H9 (cell line): ENCODE data around the gene NARF. TPM values are rescaled to one million over a fixed set of nuclear protein-coding genes. Genes with fewer than 3 reads are reported as not detected.

Experiments used
- DNase-seq: peaks from one replicate; pipeline ENCODE4 v3.0.0-alpha.2; 2017
- H2AFZ ChIP-seq: one replicate; pipeline ENCODE4 v1.6.1; 2013; ENCODE audit warnings: mild to moderate bottlenecking, low read length, control low read depth, moderate library complexity
- H2AK5ac ChIP-seq: 2 replicates; pipeline ENCODE4 v1.6.1; 2013; ENCODE audit warnings: low read length, control low read depth, mixed read lengths; ENCODE audit not compliant: insufficient read length
- H2BK120ac ChIP-seq: one replicate; pipeline ENCODE4 v1.6.1; 2013; ENCODE audit warnings: low read depth, mild to moderate bottlenecking, low read length, control low read depth, inconsistent platforms; ENCODE audit not compliant: poor library complexity, severe bottlenecking
- H2BK12ac ChIP-seq: 2 replicates; pipeline ENCODE4 v1.6.1; 2013; ENCODE audit warnings: low read length, control low read depth, mixed read lengths, low read depth; ENCODE audit not compliant: insufficient read length
- H2BK15ac ChIP-seq: 2 replicates; pipeline ENCODE4 v1.6.1; 2013; ENCODE audit warnings: low read depth, low read length, control low read depth
- H2BK20ac ChIP-seq: one replicate; pipeline ENCODE4 v1.6.1; 2013; ENCODE audit warnings: low read depth, mild to moderate bottlenecking, low read length, control low read depth, inconsistent platforms; ENCODE audit not compliant: poor library complexity, severe bottlenecking
- H2BK5ac ChIP-seq: 2 replicates; pipeline ENCODE4 v1.6.1; 2013; ENCODE audit warnings: low read length, control low read depth, mixed read lengths; ENCODE audit not compliant: insufficient read length
- H3K14ac ChIP-seq: 2 replicates; pipeline ENCODE4 v1.6.1; 2013; ENCODE audit warnings: low read length, control low read depth; ENCODE audit not compliant: insufficient read depth
- H3K18ac ChIP-seq: 2 replicates; pipeline ENCODE4 v1.6.1; 2013; ENCODE audit warnings: low read depth, mild to moderate bottlenecking, mixed read lengths, low read length, control low read depth; ENCODE audit not compliant: insufficient read length
- H3K23ac ChIP-seq: 2 replicates; pipeline ENCODE4 v1.6.1; 2013; ENCODE audit warnings: low read length, control low read depth, mixed read lengths, low read depth; ENCODE audit not compliant: insufficient read length
- H3K23me2 ChIP-seq: 2 replicates; pipeline ENCODE4 v1.6.1; 2013; ENCODE audit warnings: low read depth, mild to moderate bottlenecking, mixed read lengths, low read length, control low read depth; ENCODE audit not compliant: insufficient read length, poor library complexity, severe bottlenecking
- H3K27ac ChIP-seq: 2 replicates; pipeline ENCODE4 v1.5.1; 2013; ENCODE audit warnings: low read length, control low read depth, mixed read lengths, low read depth; ENCODE audit not compliant: insufficient read length
- H3K27me3 ChIP-seq: 2 replicates; pipeline ENCODE4 v1.6.1; 2013; ENCODE audit warnings: low read length, control low read depth, inconsistent platforms; ENCODE audit not compliant: insufficient read depth
- H3K4ac ChIP-seq: 2 replicates; pipeline ENCODE4 v1.6.1; 2013; ENCODE audit warnings: low read depth, mild to moderate bottlenecking, control low read depth, inconsistent platforms, low read length, moderate library complexity
- H3K4me1 ChIP-seq: 2 replicates; pipeline ENCODE4 v1.6.1; 2013; ENCODE audit warnings: low read length, control low read depth, inconsistent platforms; ENCODE audit not compliant: insufficient read depth
- H3K4me2 ChIP-seq: 2 replicates; pipeline ENCODE4 v1.6.1; 2013; ENCODE audit warnings: low read length, control low read depth, mixed read lengths; ENCODE audit not compliant: insufficient read length, insufficient read depth
- H3K56ac ChIP-seq: 2 replicates; pipeline ENCODE4 v1.6.1; 2013; ENCODE audit warnings: low read depth, mild to moderate bottlenecking, mixed read lengths, low read length, control low read depth; ENCODE audit not compliant: insufficient read length
- H3K79me1 ChIP-seq: 2 replicates; pipeline ENCODE4 v1.6.1; 2013; ENCODE audit warnings: low read depth, mild to moderate bottlenecking, moderate library complexity, low read length, control low read depth, inconsistent platforms; ENCODE audit not compliant: insufficient read depth, poor library complexity, severe bottlenecking
- H3K79me2 ChIP-seq: 2 replicates; pipeline ENCODE4 v1.6.1; 2013; ENCODE audit warnings: low read length, control low read depth, inconsistent platforms; ENCODE audit not compliant: insufficient read depth
- H3K9ac ChIP-seq: 2 replicates; pipeline ENCODE4 v1.6.1; 2013; ENCODE audit warnings: low read length, control low read depth, mixed read lengths; ENCODE audit not compliant: insufficient read length; ENCODE audit errors: extremely low read depth
- H3K9me3 ChIP-seq: one replicate; pipeline ENCODE4 v1.6.1; 2013; ENCODE audit warnings: low read depth, low read length, inconsistent platforms; ENCODE audit not compliant: control insufficient read depth
- H3T11ph ChIP-seq: one replicate; pipeline ENCODE4 v1.6.1; 2013; ENCODE audit warnings: mild to moderate bottlenecking, low read length, control low read depth, inconsistent platforms
- H4K20me1 ChIP-seq: one replicate; pipeline ENCODE4 v1.6.1; 2013; ENCODE audit not compliant: control insufficient read depth, insufficient read length, insufficient read depth
- H4K5ac ChIP-seq: 2 replicates; pipeline ENCODE4 v1.6.1; 2013; ENCODE audit warnings: low read depth, mild to moderate bottlenecking, mixed read lengths, low read length, control low read depth; ENCODE audit not compliant: insufficient read length
- H4K8ac ChIP-seq: replicated peaks from 2 replicates; pipeline ENCODE4 v1.6.1; 2013; ENCODE audit warnings: low read length, control low read depth, mixed read lengths, low read depth; ENCODE audit not compliant: insufficient read length
- H4K91ac ChIP-seq: 2 replicates; pipeline ENCODE4 v1.6.1; 2013; ENCODE audit warnings: low read depth, mild to moderate bottlenecking, moderate library complexity, mixed read lengths, low read length, control low read depth; ENCODE audit not compliant: insufficient read length
- H3K27ac Mint-ChIP-seq, 3 experiments: 2 replicates in 2 of 3; 3 replicates in 1 of 3; pipeline ENCODE4 v1.8.0; 2020 to 2021; ENCODE audit warnings: mixed read lengths in 3 of 3, mild to moderate bottlenecking in 1 of 3, moderate library complexity in 1 of 3
- H3K27me3 Mint-ChIP-seq: 2 replicates; pipeline ENCODE4 v1.8.0; 2021; ENCODE audit warnings: low read depth, mild to moderate bottlenecking, moderate library complexity, mixed read lengths
- H3K36me3 Mint-ChIP-seq, 3 experiments: 2 replicates in 2 of 3; 3 replicates in 1 of 3; pipeline ENCODE4 v1.8.0; 2020 to 2021; ENCODE audit warnings: low read depth in 3 of 3, mixed read lengths in 3 of 3; ENCODE audit not compliant: insufficient read depth in 1 of 3
- H3K4me1 Mint-ChIP-seq, 2 experiments: 2 replicates each; pipeline ENCODE4 v1.8.0; 2020; ENCODE audit warnings: mixed read lengths in 2 of 2
- H3K4me3 Mint-ChIP-seq, 2 experiments: 2 replicates in 1 of 2; 3 replicates in 1 of 2; pipeline ENCODE4 v1.8.0; 2020 to 2021; ENCODE audit warnings: mild to moderate bottlenecking in 2 of 2, mixed read lengths in 2 of 2, moderate library complexity in 1 of 2
- H3K9me3 Mint-ChIP-seq, 2 experiments: 2 replicates in 1 of 2; 3 replicates in 1 of 2; pipeline ENCODE4 v1.8.0; 2020; ENCODE audit warnings: mild to moderate bottlenecking in 2 of 2, mixed read lengths in 2 of 2, moderate library complexity in 1 of 2
- WGBS: extraction: QIAGEN DNeasy Blood & Tissue Kit; methylation state at CpG from one replicate; pipeline ENCODE4 v1.1.7; 2013; ENCODE audit warnings: missing lambda C conversion rate, low lambda C conversion rate, mixed read lengths; ENCODE audit not compliant: insufficient read length; ENCODE audit errors: extremely low coverage; 5-methylcytosine and 5-hydroxymethylcytosine counted together
- total RNA-seq: library from RNA; stranded (reverse); gene quantifications from 2 replicates; pipeline ENCODE4 v1.2.1, GENCODE V29; 2021
- TF ChIP-seq, protein P1 (sequence below): fragments of 200-600 bp; sonication (generic); conservative IDR thresholded peaks from 3 replicates; pipeline ENCODE4 v1.8.0; 2021; ENCODE audit warnings: antibody characterized with exemption, mild to moderate bottlenecking

NARF gene
- total RNA-seq, 1 experiment from 2014 or later: 124 TPM

- Mint-ChIP-seq H3K4me1 (no peaks in the 10 kb centered on the region), H3K9me3 (no peaks in the 10 kb centered on the region), H3K27ac (peak overlapping the region in 1 of 3 experiments; percentile 86; a peak in 2 of 7 replicates), H3K36me3 (peaks cover 3 to 14% (median 14%) of the 10 kb centered on the region in 3 experiments), H3K4me3 (no peak overlapping the region), H3K27me3 (no peaks in the 10 kb centered on the region; the same call in 1 of the 2 replicates)
- Histone ChIP-seq H4K8ac (no peak overlapping the region), H2BK15ac (no peak overlapping the region), H3K27ac (no peak overlapping the region), H2BK5ac (no peak overlapping the region), H3K79me2 (no peaks in the 10 kb centered on the region), H3K23me2 (no peaks in the 10 kb centered on the region), H3K27me3 (no peaks in the 10 kb centered on the region), H3K18ac (no peak overlapping the region), H2BK12ac (no peak overlapping the region), H2AFZ (no peak overlapping the region), H3K4me2 (no peak overlapping the region), H3K9ac (no peak overlapping the region), H3K9me3 (no peaks in the 10 kb centered on the region), H3K4ac (no peak overlapping the region), H2AK5ac (no peak overlapping the region), H3K23ac (no peak overlapping the region), H4K5ac (no peak overlapping the region), H4K91ac (no peak overlapping the region), H3K14ac (no peak overlapping the region), H2BK120ac (no peak overlapping the region), H3T11ph (no peak overlapping the region), H3K4me1 (no peaks in the 10 kb centered on the region; the same call in 1 of the 2 replicates), H3K79me1 (no peaks in the 10 kb centered on the region), H2BK20ac (no peak overlapping the region), H4K20me1 (no peaks in the 10 kb centered on the region), H3K56ac (no peak overlapping the region)
- TF ChIP-seq, protein P1, sequence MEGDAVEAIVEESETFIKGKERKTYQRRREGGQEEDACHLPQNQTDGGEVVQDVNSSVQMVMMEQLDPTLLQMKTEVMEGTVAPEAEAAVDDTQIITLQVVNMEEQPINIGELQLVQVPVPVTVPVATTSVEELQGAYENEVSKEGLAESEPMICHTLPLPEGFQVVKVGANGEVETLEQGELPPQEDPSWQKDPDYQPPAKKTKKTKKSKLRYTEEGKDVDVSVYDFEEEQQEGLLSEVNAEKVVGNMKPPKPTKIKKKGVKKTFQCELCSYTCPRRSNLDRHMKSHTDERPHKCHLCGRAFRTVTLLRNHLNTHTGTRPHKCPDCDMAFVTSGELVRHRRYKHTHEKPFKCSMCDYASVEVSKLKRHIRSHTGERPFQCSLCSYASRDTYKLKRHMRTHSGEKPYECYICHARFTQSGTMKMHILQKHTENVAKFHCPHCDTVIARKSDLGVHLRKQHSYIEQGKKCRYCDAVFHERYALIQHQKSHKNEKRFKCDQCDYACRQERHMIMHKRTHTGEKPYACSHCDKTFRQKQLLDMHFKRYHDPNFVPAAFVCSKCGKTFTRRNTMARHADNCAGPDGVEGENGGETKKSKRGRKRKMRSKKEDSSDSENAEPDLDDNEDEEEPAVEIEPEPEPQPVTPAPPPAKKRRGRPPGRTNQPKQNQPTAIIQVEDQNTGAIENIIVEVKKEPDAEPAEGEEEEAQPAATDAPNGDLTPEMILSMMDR: no peak
- DNase-seq: no peak
- no CpG with 5 or more reads among the region's 3 CpGs for WGBS
Observed at GRCh38 chr17:82428546-82428945, 30.0 kb upstream of the NARF start.
